Fibroblast of upper back skin (primary cell): ENCODE results near the gene PABPC1L.
A peak's percentile ranks its signal among the peaks of the same experiment; 100 is the strongest.

Source experiments
- DNase-seq: peaks from one replicate; pipeline ENCODE4 v3.0.0-alpha.2; 2013

PABPC1L gene

GRCh38 chr20:44945261-44945660 lies 35.4 kb downstream of the PABPC1L start:
- DNase-seq: no peak

DNA sequence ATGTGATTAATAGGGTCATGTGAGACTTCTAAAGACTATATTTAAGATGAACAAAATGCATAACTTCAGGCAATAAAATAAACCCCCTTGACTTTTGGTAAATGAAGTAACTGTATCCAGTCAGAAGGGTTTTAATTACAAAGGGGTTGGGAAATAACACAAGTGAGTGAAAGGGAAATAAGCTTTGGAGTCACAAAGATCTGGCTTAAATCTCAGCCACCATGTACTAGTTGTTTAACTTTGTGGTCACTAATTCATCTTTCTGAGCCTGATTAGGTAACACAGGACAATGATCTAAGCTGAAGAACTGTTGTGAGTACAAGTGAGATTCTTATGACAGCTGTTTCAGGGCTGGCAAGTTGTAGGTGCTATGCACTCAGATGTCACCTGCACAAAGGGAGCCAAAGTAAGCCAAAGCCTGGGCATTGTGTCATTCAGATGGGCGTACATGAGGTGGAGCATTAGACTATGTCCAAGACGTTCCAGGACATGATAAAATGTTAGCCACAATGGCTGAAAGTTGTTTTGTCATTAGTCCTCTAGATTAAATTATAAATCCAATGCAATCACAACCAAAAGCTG lies 36.5 kb downstream of the PABPC1L start:
- DNase-seq: no peak

DNA sequence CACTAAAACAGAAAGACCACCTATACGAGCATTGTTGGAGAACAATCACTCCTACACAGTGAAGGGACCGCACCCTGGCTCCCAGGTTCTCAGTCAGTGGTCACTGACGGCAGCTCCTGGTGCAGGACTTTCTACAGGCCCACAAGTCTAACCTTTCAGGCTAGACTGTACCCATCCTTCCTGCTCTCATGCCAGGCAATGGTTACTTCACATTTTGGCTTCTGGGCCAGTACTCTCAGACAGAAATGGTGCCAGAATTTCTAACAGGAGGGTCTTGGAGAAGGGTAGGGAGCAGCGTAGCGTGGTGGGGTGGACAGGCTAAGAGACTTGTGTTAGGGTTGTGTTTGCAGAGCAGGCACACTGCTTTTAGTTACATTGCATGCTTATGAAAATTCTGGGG lies 38.2 kb downstream of the PABPC1L start:
- DNase-seq: no peak

GRCh38 chr20:44948513-44948912 lies 38.7 kb downstream of the PABPC1L start:
- DNase-seq: no peak

GRCh38 chr20:44950368-44950767 lies 40.5 kb downstream of the PABPC1L start:
- no peak for DNase-seq

- no peak for DNase-seq
These were observed 42.9 kb downstream of the PABPC1L start for GRCh38 chr20:44952731-44953130.

DNA sequence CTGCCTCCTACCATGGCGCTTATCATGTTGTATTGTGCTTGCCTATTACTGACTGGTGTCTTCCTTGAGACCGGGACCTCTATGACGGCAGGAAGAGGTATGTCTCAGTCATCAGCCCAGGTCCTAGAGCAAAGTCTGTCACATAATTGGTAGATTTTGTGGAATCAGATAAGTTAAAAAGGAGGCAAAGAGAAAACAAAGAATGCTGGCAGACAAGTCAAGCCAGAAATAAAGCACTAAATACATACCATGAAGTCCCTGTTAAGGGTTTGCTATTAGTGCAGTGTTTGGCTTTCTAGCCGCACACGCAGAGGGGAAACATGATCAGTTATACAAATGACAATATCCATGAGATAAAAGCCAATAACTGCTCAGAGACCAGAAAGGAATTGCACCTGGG lies 44.4 kb downstream of the PABPC1L start:
- DNase-seq: no peak

GRCh38 chr20:44955270-44955669 lies 45.4 kb downstream of the PABPC1L start:
- DNase-seq: no peak

DNA sequence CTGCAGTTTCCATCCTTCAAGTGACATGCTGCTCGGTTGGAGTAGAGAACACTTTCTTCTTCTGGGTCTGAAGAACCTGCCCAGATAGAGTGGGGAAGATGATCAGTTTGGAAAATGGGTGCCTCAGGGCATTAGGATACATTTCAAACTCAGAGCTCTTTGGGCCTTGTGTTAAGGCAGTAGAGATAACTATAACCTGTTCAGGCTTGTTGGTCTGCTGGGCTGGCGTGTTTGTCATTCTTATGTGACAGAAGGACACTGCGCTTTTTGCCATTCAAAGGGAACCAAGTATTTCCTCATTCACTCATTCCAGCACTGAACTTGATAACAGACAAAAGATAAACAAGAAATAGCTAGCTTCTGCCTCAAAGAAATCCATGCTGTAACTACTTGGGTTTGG lies 46.5 kb downstream of the PABPC1L start:
- no peak for DNase-seq

DNA sequence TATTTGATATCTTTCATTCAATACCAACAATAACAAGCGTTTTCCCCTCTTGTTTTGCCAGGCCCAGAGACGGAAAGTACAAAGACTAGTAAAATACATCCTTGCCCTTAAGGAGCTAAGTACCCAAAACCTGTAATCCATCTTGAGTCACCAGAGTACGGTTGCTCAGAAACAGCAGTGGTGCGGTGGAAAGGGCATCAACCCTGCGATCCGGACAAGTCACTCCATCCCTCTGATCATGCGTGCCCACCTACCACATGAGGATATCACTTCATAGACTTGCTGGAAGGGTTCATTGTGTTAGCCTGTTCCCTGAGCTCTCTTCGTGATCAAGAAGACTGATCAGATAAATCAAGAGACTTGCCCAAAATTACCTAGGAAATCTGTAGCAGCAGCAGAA lies 48.4 kb downstream of the PABPC1L start:
- DNase-seq: no peak

- peak; percentile 21 for DNase-seq
These were observed 49.3 kb downstream of the PABPC1L start for GRCh38 chr20:44959082-44959637.

GRCh38 chr20:44959638-44960102 lies 49.8 kb downstream of the PABPC1L start:
- peak; percentile 32 for DNase-seq

DNA sequence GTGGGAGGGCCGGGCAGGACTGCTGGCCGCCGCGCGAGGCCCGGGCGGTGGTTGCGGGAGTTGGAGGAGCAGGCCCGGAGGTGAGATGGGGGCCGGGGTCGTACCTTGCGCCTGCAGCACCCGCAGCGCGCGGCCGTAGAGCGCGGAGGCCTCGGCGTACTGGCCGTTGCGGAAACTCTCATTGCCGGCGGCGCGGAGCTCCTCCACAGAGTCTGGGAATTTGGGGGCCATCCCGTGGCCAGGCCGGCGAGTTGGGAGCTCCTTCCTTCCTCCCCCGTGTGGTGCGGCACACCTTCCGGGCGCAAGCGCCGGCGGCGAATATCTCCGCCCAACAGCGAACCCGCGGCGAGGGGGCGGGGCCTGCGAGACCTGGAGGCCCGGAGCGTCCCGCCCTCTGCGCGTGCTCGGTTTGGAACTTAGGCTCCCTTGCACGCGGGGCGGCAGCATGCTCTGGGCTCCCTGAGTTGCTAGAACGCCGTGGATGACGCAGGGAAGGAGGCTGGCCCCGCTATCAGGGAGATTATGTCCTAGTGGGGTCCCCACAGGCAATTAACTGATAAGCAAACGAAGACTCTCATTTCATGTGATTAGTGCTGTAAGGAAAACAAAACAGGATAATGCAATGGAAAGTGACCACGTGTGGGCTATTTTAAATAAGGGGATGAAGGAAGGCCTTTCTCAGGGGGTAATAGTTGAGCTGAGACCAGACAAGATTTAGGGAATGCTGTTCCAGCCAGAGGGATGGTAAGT lies 50.4 kb downstream of the PABPC1L start, which contains the start of gene TOMM34:
TOMM34 (minus strand) TSS at position 295 of the 750 bp plus-strand sequence; CDS start at position 231, 64 bp downstream.
- peak; percentile 90 for DNase-seq

- peak; percentile 36 for DNase-seq
These were observed 51.4 kb downstream of the PABPC1L start for GRCh38 chr20:44961011-44961869.

DNA sequence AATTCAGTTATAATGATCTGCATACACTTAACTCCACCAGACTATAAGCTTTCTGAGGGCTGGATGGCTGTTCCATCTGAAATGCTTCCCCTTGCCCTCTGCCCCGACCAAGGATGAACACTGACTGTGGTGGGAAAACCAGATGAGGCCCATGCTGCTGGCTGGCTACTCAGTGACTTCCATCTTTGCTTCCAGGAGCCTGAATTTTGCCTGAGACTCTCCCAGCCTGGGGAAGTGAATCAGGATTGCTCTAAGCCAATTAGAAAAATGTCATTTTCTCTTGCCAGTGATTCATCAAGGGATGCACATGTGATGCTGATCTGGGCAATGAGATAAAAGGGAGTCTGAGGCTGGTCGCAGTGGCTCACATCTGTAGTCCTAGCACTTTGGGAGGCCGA lies 52.0 kb downstream of the PABPC1L start:
- DNase-seq: peak; percentile 52

- DNase-seq: no peak
These were observed 52.6 kb downstream of the PABPC1L start for GRCh38 chr20:44962483-44962882.

DNA sequence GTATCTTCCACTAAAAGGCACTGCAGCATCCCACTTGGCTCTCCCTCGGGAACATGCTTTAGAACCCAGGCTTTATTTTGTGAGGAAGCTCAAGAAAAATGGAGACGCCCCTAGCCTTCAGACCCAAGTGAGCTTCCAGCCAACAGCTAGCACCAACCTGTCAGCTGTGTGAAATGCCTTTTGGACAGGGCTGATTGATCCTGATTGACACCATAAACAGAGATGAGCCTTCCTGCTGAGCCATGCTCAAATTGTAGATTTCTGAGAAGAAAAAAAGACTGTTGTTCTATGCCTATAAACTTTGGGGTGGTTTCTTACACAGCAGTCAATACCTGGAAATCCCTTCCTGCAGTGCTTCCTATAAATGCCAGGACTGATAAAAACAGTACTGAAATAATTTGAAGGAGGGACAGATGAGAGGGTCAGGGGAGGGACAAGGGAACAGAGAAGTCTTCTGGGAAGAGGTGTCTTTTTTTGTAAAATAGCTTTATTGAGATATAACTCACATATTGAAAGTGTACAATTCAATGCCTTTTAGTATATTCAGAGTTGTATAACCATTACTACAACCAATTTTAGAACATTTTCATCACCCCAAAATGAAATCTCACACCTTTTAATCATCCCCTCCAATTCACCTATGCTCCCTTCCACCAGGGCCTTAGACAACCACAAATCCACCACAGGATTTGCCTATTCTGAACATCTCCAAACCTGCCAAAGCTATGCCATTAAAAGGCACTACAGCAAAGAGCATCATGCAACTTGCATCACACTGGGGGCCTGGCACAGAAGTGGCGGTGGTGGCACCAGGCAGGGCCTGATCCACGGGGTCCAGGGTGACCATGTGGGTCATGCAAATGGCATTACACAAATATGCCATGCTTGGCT lies 53.7 kb downstream of the PABPC1L start:
- no peak for DNase-seq

GRCh38 chr20:44965651-44966029 lies 55.8 kb downstream of the PABPC1L start:
- DNase-seq: no peak

GRCh38 chr20:44966030-44966961 lies 56.4 kb downstream of the PABPC1L start, which contains the start of gene STK4:
Gene STK4 (plus strand): TSS chr20:44966512. CDS start chr20:44966569, 57 bp downstream.
- peak; percentile 89 for DNase-seq

DNA sequence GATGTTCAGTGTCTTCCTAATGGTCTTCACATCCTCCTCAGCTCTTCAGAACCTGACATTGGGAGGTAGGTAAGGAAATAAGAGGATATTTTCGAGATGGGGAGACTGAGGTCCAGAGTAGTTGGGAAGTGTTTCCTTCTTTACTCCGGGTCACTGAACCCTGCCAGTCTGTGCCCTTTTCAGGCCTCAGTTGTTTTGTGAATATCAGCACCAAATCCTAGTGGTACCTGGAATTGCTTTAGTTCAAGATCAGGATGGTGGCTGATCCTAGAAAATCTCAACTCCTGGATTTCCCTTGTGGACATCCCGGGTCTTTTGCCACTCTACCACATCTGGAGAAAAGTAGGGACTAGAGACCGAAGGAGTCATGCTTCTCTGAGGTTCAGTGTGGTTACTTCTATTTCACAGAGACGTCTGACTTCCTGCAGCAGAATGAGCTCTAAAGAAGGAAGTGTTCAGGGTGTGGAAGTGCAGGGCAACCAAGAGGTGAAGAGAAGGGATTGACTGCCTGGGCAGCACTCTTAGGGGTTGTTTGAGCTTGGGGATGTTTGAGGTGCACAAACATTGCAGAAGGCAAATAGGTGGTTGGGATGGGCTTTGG lies 57.4 kb downstream of the PABPC1L start:
- no peak for DNase-seq
